Endodermal cell (in vitro differentiated cells): Measurements from ENCODE around the gene ST8SIA2. TPM values are rescaled to one million over a fixed set of nuclear protein-coding genes. Genes with fewer than 3 reads are reported as not detected.

Experiments
- DNase-seq: peaks from one replicate; pipeline ENCODE4 v3.0.0-alpha.2; 2017
- H3K27ac ChIP-seq: 2 replicates; pipeline ENCODE4 v1.5.1; 2013; ENCODE audit warnings: mild to moderate bottlenecking, low read depth, low read length, moderate library complexity
- H3K27me3 ChIP-seq: 2 replicates; pipeline ENCODE4 v1.6.1; 2013; ENCODE audit warnings: mild to moderate bottlenecking, low read length, moderate library complexity; ENCODE audit not compliant: insufficient read depth, control insufficient read depth, poor library complexity, severe bottlenecking
- H3K36me3 ChIP-seq: 2 replicates; pipeline ENCODE4 v1.7.0; 2013; ENCODE audit warnings: mild to moderate bottlenecking, low read length, moderate library complexity; ENCODE audit not compliant: control insufficient read depth, insufficient read depth
- H3K4me1 ChIP-seq: one replicate; pipeline ENCODE4 v1.7.0; 2013; ENCODE audit warnings: low read length; ENCODE audit not compliant: control insufficient read depth, insufficient read depth
- H3K4me3 ChIP-seq: 2 replicates; pipeline ENCODE4 v1.5.1; 2013; ENCODE audit warnings: mild to moderate bottlenecking, low read length, moderate library complexity
- H3K9ac ChIP-seq: 2 replicates; pipeline ENCODE4 v1.6.1; 2013; ENCODE audit warnings: mild to moderate bottlenecking, low read length, moderate library complexity; ENCODE audit not compliant: poor library complexity, severe bottlenecking; ENCODE audit errors: extremely low read depth
- H3K9me3 ChIP-seq: 2 replicates; pipeline ENCODE4 v1.6.1; 2013; ENCODE audit warnings: mild to moderate bottlenecking, low read length, moderate library complexity; ENCODE audit not compliant: control insufficient read depth
- H3K27ac Mint-ChIP-seq: 2 replicates; pipeline ENCODE4 v1.8.0; 2020; ENCODE audit warnings: mixed read lengths
- H3K27me3 Mint-ChIP-seq: 2 replicates; pipeline ENCODE4 v1.8.0; 2021; ENCODE audit warnings: mild to moderate bottlenecking, mixed read lengths; ENCODE audit not compliant: insufficient read depth
- H3K36me3 Mint-ChIP-seq: 2 replicates; pipeline ENCODE4 v1.8.0; 2020; ENCODE audit warnings: low read depth, mixed read lengths
- H3K4me1 Mint-ChIP-seq: 2 replicates; pipeline ENCODE4 v1.8.0; 2020; ENCODE audit warnings: mixed read lengths
- H3K4me3 Mint-ChIP-seq: 2 replicates; pipeline ENCODE4 v1.8.0; 2020; ENCODE audit warnings: mild to moderate bottlenecking, moderate library complexity, mixed read lengths
- H3K9me3 Mint-ChIP-seq: 2 replicates; pipeline ENCODE4 v1.8.0; 2020; ENCODE audit warnings: mild to moderate bottlenecking, mixed read lengths
- WGBS, 2 experiments: methylation state at CpG; one replicate each; pipeline versions ENCODE4 v1.1.5 to v1.1.7; 2013; ENCODE audit warnings: missing lambda C conversion rate in 2 of 2, mixed read lengths in 1 of 2; ENCODE audit not compliant: insufficient coverage in 1 of 2, insufficient read length in 1 of 2; 5-methylcytosine and 5-hydroxymethylcytosine counted together
- total RNA-seq, 2 donors: library from RNA; stranded (reverse); fragmentation: NEBNext Ultra II Directional in 1 of 2; extraction: Animal tissue kit (Norgen Biotek cat#: 25700) in 1 of 2; gene quantifications; 2 replicates in 1 of 2; 3 replicates in 1 of 2; pipeline ENCODE4 v1.2.1, GENCODE V29; 2021
- TF ChIP-seq, protein P1 (sequence below): fragments of 200-600 bp; sonication (generic); conservative IDR thresholded peaks from 2 replicates; pipeline ENCODE4 v1.5.0; 2021; ENCODE audit warnings: antibody characterized with exemption, mild to moderate bottlenecking

Gene ST8SIA2
- total RNA-seq, 2 donors from 2014 or later = 8.1 to 8.9 TPM

DNA sequence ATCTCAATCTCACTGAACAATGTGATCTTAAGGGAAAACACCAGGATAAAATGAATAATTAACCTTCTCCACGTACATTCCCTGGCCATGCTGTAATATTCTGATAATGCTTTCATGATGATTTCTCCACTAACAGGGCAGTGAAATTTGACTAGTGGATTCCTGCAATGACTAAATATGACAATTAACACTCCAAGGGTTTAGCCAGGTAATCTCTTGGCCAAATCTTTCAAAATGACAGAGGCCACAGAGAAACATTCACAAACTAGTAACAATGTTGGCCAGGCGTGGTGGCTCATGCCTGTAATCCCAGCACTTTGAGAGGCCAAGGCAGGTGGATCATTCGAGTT, 31.7 kb upstream of the ST8SIA2 start:
- Mint-ChIP-seq H3K4me3 (no peak overlapping the region), H3K4me1 (peaks cover 26% of the 10 kb centered on the region), H3K27me3 (peaks cover 6% of the 10 kb centered on the region), H3K36me3 (no peaks in the 10 kb centered on the region), H3K9me3 (peaks cover 5% of the 10 kb centered on the region), H3K27ac (no peak overlapping the region)
- 80 to 92% methylated on average over 3 of the region's 3 CpGs for WGBS, 2 experiments
- peaks cover 4% of the 10 kb centered on the region for H3K9me3 ChIP-seq
- no peak overlapping the region for H3K4me3 ChIP-seq
- H3K27ac ChIP-seq = no peak overlapping the region
- H3K4me1 ChIP-seq = peaks cover 4% of the 10 kb centered on the region
- no peaks in the 10 kb centered on the region for H3K27me3 ChIP-seq
- no peak overlapping the region for H3K9ac ChIP-seq
- H3K36me3 ChIP-seq = no peaks in the 10 kb centered on the region
- no peak for DNase-seq
- TF ChIP-seq, protein P1, sequence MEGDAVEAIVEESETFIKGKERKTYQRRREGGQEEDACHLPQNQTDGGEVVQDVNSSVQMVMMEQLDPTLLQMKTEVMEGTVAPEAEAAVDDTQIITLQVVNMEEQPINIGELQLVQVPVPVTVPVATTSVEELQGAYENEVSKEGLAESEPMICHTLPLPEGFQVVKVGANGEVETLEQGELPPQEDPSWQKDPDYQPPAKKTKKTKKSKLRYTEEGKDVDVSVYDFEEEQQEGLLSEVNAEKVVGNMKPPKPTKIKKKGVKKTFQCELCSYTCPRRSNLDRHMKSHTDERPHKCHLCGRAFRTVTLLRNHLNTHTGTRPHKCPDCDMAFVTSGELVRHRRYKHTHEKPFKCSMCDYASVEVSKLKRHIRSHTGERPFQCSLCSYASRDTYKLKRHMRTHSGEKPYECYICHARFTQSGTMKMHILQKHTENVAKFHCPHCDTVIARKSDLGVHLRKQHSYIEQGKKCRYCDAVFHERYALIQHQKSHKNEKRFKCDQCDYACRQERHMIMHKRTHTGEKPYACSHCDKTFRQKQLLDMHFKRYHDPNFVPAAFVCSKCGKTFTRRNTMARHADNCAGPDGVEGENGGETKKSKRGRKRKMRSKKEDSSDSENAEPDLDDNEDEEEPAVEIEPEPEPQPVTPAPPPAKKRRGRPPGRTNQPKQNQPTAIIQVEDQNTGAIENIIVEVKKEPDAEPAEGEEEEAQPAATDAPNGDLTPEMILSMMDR = no peak

DNA sequence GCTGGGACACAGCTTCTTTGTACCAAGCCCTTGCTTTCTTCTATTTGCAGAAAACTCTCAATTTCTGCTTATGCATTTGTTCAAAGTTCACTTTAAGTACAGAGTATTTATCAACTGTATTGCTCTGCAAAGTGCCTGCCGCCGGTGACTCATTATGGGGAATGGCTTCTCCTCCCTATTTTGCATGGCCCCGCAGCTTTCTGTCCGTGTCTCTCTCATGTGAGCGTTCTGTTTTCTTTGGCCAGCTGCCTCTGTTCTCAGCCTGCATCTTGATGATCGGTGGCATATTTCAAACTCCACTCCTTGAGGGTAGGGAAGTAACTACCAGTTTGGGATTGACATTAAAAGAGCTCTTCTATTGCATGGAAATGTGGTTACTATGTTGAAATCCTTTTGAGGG, 28.6 kb upstream of the ST8SIA2 start:
- TF ChIP-seq, protein P1 = no peak
- H3K27me3 Mint-ChIP-seq = peaks cover 5% of the 10 kb centered on the region
- H3K9me3 ChIP-seq = peaks cover 8% of the 10 kb centered on the region
- H3K27ac ChIP-seq = no peak overlapping the region
- H3K9ac ChIP-seq = no peak overlapping the region
- H3K4me1 ChIP-seq = peaks cover 4% of the 10 kb centered on the region
- no peaks in the 10 kb centered on the region for H3K27me3 ChIP-seq
- H3K36me3 ChIP-seq = no peaks in the 10 kb centered on the region
- 37 to 45% methylated on average over 5 to 6 of the region's 6 CpGs for WGBS, 2 experiments
- H3K4me3 Mint-ChIP-seq = no peak overlapping the region
- no peaks in the 10 kb centered on the region for H3K36me3 Mint-ChIP-seq
- peaks cover 26% of the 10 kb centered on the region for H3K4me1 Mint-ChIP-seq
- peaks cover 5% of the 10 kb centered on the region for H3K9me3 Mint-ChIP-seq
- peak; percentile 67 for DNase-seq
- H3K27ac Mint-ChIP-seq = no peak overlapping the region
- H3K4me3 ChIP-seq = no peak overlapping the region

DNA sequence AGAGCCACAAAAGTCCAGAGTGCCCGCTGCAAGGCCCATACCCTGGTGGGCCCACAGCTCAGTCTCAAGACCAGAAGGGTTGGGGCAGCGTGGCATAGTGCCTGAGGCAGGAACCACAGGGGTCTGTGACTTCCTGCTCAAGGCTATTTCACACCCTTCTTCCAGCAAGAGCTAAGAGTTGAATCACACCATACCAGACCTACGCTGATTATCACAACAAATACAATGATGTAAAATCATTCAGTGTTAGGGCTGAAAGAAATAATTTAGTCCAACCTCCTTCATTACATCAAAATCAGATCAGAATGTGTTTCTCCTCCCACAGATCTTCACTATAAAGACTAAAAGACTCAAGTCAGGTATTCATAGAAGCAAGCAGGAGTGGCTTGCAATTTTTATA, 27.8 kb upstream of the ST8SIA2 start:
- Histone ChIP-seq H3K9ac (no peak overlapping the region), H3K27ac (no peak overlapping the region), H3K36me3 (no peaks in the 10 kb centered on the region), H3K4me1 (peaks cover 4% of the 10 kb centered on the region), H3K9me3 (peaks cover 8% of the 10 kb centered on the region), H3K4me3 (no peak overlapping the region), H3K27me3 (no peaks in the 10 kb centered on the region)
- TF ChIP-seq, protein P1 = no peak
- H3K4me1 Mint-ChIP-seq = peaks cover 26% of the 10 kb centered on the region
- H3K36me3 Mint-ChIP-seq = no peaks in the 10 kb centered on the region
- WGBS, 2 experiments = 65 to 67% methylated on average over 3 of the region's 3 CpGs
- H3K4me3 Mint-ChIP-seq = no peak overlapping the region
- H3K27ac Mint-ChIP-seq = no peak overlapping the region
- peaks cover 5% of the 10 kb centered on the region for H3K9me3 Mint-ChIP-seq
- DNase-seq = peak; percentile 69
- peaks cover 8% of the 10 kb centered on the region for H3K27me3 Mint-ChIP-seq
